ENCODE results near the gene USP36.
A peak's percentile ranks its signal among the peaks of the same experiment; 100 is the strongest.

Gene USP36

DNA sequence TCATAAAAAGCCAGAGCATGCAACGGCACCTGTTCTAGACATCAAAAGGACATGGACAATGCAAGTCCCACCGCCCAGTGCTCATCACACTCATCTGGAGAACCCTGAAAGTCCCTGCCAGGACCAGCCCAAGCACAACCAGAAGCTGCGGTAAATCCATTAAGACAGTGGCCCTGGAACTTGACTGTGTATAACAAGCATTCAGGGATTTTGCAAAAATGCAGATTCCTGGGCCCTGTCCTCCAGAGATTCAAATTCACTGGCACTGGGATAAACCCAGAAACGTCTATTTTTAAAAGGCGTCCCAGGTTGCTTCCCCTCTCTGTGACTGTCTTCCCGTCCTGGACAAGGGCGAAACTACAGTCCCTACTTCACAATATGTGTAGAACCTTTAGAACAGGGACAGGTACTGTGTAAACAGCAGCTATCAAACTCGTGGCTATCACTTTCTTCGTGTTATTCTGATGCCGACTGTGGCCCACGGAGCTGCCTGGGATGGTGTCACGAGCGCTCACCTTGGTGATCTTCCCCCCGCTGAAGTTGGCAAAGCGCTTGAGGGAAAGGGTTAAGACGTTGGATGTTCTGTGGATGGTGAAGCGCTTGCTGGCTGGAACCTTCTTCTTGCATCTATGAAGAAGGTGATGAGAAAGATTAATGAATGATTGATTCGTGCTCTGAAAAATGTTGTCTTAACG is 22.3 kb downstream of the USP36 start:
- peaks cover 59% of the 10 kb centered on the region for H3K36me3 Mint-ChIP-seq
- H3K4me1 Mint-ChIP-seq: peaks cover 13% of the 10 kb centered on the region
- H3K27ac Mint-ChIP-seq: peak overlapping the region; percentile 43
- no peak overlapping the region for H3K4me3 Mint-ChIP-seq
- no peak for ATAC-seq
- no peaks in the 10 kb centered on the region for H3K27me3 Mint-ChIP-seq
- no peaks in the 10 kb centered on the region for H3K9me3 Mint-ChIP-seq

DNA sequence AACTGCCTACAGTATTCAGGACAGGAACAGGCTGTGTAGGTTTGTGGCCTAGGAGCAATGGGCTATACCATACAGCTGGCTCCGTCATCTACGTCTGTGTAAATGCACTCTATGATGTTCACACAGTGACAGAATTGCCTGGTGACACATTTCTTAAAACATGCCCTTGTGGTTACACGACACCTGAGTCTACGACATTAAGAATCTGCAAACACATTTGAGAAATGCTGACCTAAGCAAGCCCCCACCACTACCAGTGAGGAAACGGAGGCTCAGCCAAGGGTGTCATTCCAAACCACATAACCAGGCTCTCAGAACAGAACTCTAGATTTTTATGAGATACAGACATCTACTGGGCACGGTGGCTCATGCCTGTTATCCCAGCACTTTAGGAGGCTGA is 23.5 kb downstream of the USP36 start:
- Mint-ChIP-seq H3K9me3 (no peaks in the 10 kb centered on the region), H3K27ac (no peak overlapping the region), H3K4me3 (no peak overlapping the region), H3K27me3 (no peaks in the 10 kb centered on the region), H3K4me1 (peaks cover 18% of the 10 kb centered on the region), H3K36me3 (peaks cover 57% of the 10 kb centered on the region)
- no peak for ATAC-seq

DNA sequence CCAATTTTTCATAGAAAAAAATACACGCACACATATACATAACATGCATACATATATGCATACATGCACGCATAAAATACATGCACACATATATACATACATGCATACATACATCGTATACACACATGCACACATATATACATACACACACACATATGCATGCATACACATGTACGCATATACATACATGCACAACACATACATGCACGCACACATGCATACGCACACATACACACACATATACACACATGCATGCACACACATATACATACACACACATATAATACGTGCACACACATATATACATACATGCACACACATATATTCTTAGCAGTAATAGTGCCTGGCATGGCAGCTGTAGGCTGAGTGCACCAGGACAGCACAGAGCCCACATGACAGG is 24.9 kb downstream of the USP36 start:
- no peak overlapping the region for H3K27ac Mint-ChIP-seq
- peaks cover 18% of the 10 kb centered on the region for H3K4me1 Mint-ChIP-seq
- H3K9me3 Mint-ChIP-seq: no peaks in the 10 kb centered on the region
- no peak for ATAC-seq
- H3K4me3 Mint-ChIP-seq: no peak overlapping the region
- no peaks in the 10 kb centered on the region for H3K27me3 Mint-ChIP-seq
- peaks cover 63% of the 10 kb centered on the region for H3K36me3 Mint-ChIP-seq

DNA sequence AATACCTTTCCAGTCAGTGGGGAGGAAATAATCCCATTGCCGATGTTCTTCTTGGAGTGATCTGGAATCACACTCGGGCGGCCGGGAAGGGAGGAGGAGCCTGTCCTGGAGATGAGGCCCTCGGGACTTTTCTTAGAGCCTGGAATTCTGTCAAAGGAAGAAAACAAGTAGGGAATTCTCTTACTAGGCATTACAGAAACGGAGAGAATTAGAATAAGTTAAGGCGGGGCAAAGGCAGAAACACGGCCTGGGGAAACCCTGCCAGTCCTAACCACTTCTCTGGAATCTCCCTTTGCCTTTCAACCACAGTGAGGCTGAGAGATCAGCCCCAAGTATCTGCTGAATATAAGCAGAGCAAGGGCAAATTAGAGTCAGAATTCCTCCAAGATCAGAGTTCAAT is 27.8 kb downstream of the USP36 start:
- no peak for ATAC-seq
- Mint-ChIP-seq H3K27ac (no peak overlapping the region), H3K4me3 (no peak overlapping the region), H3K9me3 (no peaks in the 10 kb centered on the region), H3K36me3 (peaks cover 66% of the 10 kb centered on the region), H3K27me3 (no peaks in the 10 kb centered on the region), H3K4me1 (peaks cover 6% of the 10 kb centered on the region)

GRCh38 chr17:78808163-78808562 is 32.5 kb downstream of the USP36 start:
- H3K4me3 Mint-ChIP-seq: no peak overlapping the region
- H3K36me3 Mint-ChIP-seq: peaks cover 81% of the 10 kb centered on the region
- H3K27ac Mint-ChIP-seq: no peak overlapping the region
- no peaks in the 10 kb centered on the region for H3K27me3 Mint-ChIP-seq
- H3K9me3 Mint-ChIP-seq: no peaks in the 10 kb centered on the region
- no peak for ATAC-seq
- peaks cover 37% of the 10 kb centered on the region for H3K4me1 Mint-ChIP-seq

DNA sequence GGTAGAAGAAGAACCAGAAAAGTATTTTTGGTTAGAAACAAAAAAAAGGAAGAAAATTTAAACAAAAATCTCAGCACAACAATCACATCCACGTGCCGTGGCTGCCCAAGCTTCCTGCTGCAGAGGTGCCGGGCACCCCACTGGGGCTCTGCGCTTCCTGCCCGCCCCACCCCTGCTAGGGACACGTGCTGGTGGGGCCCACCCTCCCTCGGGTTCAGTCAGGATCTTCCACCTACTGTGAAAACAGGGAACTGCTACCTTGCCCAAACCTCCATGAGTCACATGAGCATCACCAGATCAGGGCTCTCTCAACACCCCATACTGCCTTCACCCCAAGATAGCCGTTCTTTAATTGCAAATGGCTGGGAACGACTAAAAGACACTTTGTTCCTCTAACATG is 34.2 kb downstream of the USP36 start:
- Mint-ChIP-seq H3K4me3 (no peak overlapping the region), H3K4me1 (peaks cover 34% of the 10 kb centered on the region), H3K27me3 (no peaks in the 10 kb centered on the region), H3K36me3 (peaks cover 80% of the 10 kb centered on the region), H3K9me3 (no peaks in the 10 kb centered on the region), H3K27ac (peak overlapping the region; percentile 74)
- ATAC-seq: peak; percentile 69

GRCh38 chr17:78805301-78805700 is 35.3 kb downstream of the USP36 start:
- Mint-ChIP-seq H3K9me3 (no peaks in the 10 kb centered on the region), H3K27me3 (no peaks in the 10 kb centered on the region), H3K4me1 (peaks cover 38% of the 10 kb centered on the region), H3K4me3 (no peak overlapping the region), H3K36me3 (peaks cover 80% of the 10 kb centered on the region), H3K27ac (peak overlapping the region; percentile 74)
- ATAC-seq: no peak

GRCh38 chr17:78804777-78805176 is 35.8 kb downstream of the USP36 start:
- peaks cover 44% of the 10 kb centered on the region for H3K4me1 Mint-ChIP-seq
- no peaks in the 10 kb centered on the region for H3K9me3 Mint-ChIP-seq
- no peaks in the 10 kb centered on the region for H3K27me3 Mint-ChIP-seq
- ATAC-seq: no peak
- peaks cover 80% of the 10 kb centered on the region for H3K36me3 Mint-ChIP-seq
- H3K27ac Mint-ChIP-seq: peak overlapping the region; percentile 74
- H3K4me3 Mint-ChIP-seq: no peak overlapping the region

DNA sequence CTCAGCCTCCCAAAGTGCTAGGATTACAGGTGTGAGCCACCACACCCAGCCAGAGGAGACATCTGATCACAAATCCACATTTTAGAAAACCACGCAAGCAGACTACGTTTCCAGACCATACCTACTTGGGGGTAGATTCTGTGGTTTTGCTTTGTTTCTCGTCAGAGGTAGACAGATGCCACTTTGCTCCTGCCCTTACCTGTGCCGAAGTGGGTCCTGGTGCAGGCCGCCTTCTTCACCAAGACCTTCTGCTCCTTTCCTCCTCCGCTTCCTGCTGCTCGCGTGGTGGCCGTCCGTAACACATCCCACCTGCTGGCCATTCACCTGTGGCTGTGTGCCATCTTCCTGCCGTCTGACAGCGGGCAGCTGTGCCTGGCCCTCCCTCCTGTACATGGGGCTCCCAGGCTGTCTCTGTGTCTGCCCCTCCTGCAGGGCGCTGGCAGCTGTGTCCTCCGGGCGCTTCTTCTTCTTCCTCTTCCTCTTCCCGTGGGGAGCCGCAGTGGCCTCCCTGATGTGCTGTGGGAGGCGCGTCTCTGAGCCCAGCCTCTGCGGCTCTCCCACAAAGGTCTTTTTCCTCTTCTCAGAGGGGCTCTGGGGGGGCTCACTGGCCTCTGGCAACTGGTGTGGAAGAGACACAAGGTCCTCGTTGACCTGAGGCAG is 37.3 kb downstream of the USP36 start:
- H3K4me1 Mint-ChIP-seq: peaks cover 58% of the 10 kb centered on the region
- H3K27me3 Mint-ChIP-seq: no peaks in the 10 kb centered on the region
- no peak for ATAC-seq
- H3K36me3 Mint-ChIP-seq: peaks cover 82% of the 10 kb centered on the region
- H3K9me3 Mint-ChIP-seq: no peaks in the 10 kb centered on the region
- H3K27ac Mint-ChIP-seq: peak overlapping the region; percentile 68
- no peak overlapping the region for H3K4me3 Mint-ChIP-seq

GRCh38 chr17:78802459-78802858 is 38.2 kb downstream of the USP36 start:
- Mint-ChIP-seq H3K27ac (no peak overlapping the region), H3K4me1 (peaks cover 57% of the 10 kb centered on the region), H3K27me3 (no peaks in the 10 kb centered on the region), H3K36me3 (peaks cover 85% of the 10 kb centered on the region), H3K4me3 (no peak overlapping the region), H3K9me3 (no peaks in the 10 kb centered on the region)
- ATAC-seq: no peak

- no peaks in the 10 kb centered on the region for H3K9me3 Mint-ChIP-seq
- no peak overlapping the region for H3K27ac Mint-ChIP-seq
- peaks cover 84% of the 10 kb centered on the region for H3K36me3 Mint-ChIP-seq
- H3K4me3 Mint-ChIP-seq: no peak overlapping the region
- H3K4me1 Mint-ChIP-seq: peaks cover 53% of the 10 kb centered on the region
- H3K27me3 Mint-ChIP-seq: no peaks in the 10 kb centered on the region
- ATAC-seq: peak; percentile 67
Measured at GRCh38 chr17:78802008-78802407, 38.6 kb downstream of the USP36 start.

DNA sequence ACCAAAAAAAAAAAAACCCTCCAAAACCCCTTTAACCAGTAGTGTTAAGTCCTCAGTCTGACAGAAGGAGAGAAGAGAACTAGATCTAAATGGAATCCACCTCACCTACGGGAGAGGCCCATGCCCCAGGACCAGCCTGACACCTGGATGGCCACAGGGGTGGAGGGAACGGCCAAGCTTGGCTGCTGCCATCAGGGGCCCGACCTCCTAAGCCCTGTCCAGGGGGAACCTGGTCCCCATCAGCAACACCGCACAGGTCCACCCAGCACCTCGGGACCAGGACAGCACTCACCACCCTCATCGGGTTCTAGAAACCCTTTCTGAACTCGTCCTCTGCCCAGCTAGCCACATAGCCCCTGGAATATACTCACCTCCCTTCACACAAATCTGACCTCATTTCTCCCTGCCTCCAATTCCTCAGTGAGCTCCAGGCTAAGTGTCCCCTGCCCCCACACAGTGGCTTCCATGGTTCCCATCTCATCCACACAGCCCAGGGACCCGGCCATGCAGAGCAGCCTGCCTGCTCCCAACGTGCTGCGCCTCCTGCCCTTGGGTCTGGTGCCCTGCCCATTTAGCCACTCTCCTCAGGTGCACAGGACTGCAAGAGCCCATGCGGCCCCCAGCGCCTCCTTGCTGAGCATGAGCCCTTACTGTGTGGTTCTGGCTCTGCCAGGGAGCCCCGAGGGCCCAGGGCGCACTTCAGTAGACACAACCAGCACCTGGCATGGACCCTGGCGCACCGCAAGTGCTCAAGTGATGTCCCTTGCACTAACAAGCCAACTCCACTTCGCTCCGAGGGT is 40.3 kb downstream of the USP36 start:
- H3K27me3 Mint-ChIP-seq: no peaks in the 10 kb centered on the region
- no peaks in the 10 kb centered on the region for H3K9me3 Mint-ChIP-seq
- ATAC-seq: no peak
- H3K4me1 Mint-ChIP-seq: peaks cover 36% of the 10 kb centered on the region
- H3K4me3 Mint-ChIP-seq: no peak overlapping the region
- peak overlapping the region; percentile 56 for H3K27ac Mint-ChIP-seq
- peaks cover 82% of the 10 kb centered on the region for H3K36me3 Mint-ChIP-seq

DNA sequence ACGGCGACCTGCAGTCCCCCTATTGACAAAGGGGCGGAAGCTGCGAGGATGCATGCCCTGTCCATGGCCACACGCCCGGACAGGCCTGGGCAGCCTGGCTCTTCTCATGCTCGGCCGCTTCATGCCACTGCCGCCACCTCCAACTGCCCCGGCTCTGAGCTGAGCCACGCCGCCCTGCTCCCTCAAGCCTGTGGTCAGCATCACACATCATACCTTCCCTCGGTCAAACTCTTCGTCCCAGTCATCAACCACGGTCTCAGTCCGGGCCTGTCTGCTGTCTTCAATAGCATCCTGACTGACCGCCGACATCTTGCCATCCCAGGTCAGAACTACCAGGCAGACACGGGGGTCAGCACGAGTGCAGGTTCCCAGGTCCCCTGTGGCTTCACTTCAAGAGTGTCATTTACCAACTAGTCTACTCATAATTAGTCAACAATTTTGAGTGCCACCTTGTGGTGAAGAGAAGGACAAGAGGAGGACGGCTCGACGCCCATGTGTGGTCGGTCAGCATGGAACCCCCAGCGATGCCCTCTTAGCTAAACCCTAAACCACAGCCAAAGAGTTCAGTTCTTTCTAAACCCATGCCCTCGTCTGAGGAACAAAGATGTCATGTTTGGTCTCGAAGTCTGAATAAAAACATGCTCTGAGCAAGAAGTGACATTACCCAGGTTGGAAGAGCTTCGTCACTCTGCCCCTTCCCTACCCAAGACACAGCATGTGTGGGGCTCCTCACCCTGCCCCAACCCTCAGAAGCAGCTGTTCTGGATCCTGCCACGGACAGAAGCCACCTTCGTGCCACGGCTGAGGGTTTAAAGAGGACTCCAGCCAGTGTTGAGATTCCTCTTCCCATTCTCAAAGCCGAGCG is 41.7 kb downstream of the USP36 start:
- ATAC-seq: peak; percentile 69
- Mint-ChIP-seq H3K9me3 (no peaks in the 10 kb centered on the region), H3K27me3 (no peaks in the 10 kb centered on the region), H3K4me1 (peaks cover 31% of the 10 kb centered on the region), H3K4me3 (no peak overlapping the region), H3K27ac (peak overlapping the region; percentile 56), H3K36me3 (peaks cover 90% of the 10 kb centered on the region)

- H3K27me3 Mint-ChIP-seq: no peaks in the 10 kb centered on the region
- ATAC-seq: no peak
- H3K36me3 Mint-ChIP-seq: peaks cover 88% of the 10 kb centered on the region
- H3K4me1 Mint-ChIP-seq: peaks cover 23% of the 10 kb centered on the region
- peak overlapping the region; percentile 56 for H3K27ac Mint-ChIP-seq
- H3K9me3 Mint-ChIP-seq: no peaks in the 10 kb centered on the region
- no peak overlapping the region for H3K4me3 Mint-ChIP-seq
Measured at GRCh38 chr17:78797691-78798585, 42.7 kb downstream of the USP36 start.

Data from stimulated activated memory B cell treated with anti-CD40 and anti-IgM and Interleukin-4, amounts not matched to agents 10 μg/mL and 1 μg/mL and 100 μg/mL, for 72 hours (primary cell).